GM23338 (cell line): Measurements from ENCODE around the gene SLC25A18. TPM values are rescaled to one million over a fixed set of nuclear protein-coding genes. Genes with fewer than 3 reads are reported as not detected.

Source experiments
- ATAC-seq: fragments of 200-7000 bp; cut with Tn5 transposase; 3 replicates; pipeline ENCODE4 v1.9.1; 2020
- DNase-seq: peaks from one replicate; pipeline ENCODE4 v3.0.0-alpha.2; 2015; ENCODE audit warnings: low spot score
- H2AFZ ChIP-seq: fragments of 200-600 bp; sonication (generic); 2 replicates; pipeline ENCODE4 v1.8.0; 2016; ENCODE audit warnings: antibody characterized with exemption, mild to moderate bottlenecking, moderate library complexity
- H3F3A ChIP-seq: fragments of 200-600 bp; sonication (generic); replicated peaks from 2 replicates; pipeline ENCODE4 v1.8.0; 2017; ENCODE audit warnings: antibody characterized with exemption, mixed run types, low read depth
- H3K27ac ChIP-seq: fragments of 200-600 bp; sonication (generic); 2 replicates; pipeline ENCODE4 v1.6.1; 2016; ENCODE audit warnings: low read depth
- H3K27me3 ChIP-seq: fragments of 200-600 bp; sonication (generic); 2 replicates; pipeline ENCODE4 v1.8.0; 2016; ENCODE audit warnings: mild to moderate bottlenecking, mixed run types, moderate library complexity; ENCODE audit not compliant: insufficient read depth
- H3K36me3 ChIP-seq: fragments of 200-600 bp; sonication (generic); 2 replicates; pipeline ENCODE4 v1.8.0; 2016; ENCODE audit warnings: mild to moderate bottlenecking; ENCODE audit not compliant: insufficient read depth
- H3K4me1 ChIP-seq: fragments of 200-600 bp; sonication (generic); 2 replicates; pipeline ENCODE4 v1.8.0; 2016; ENCODE audit warnings: mild to moderate bottlenecking, moderate library complexity; ENCODE audit not compliant: insufficient read depth
- H3K4me2 ChIP-seq: fragments of 200-600 bp; sonication (generic); 2 replicates; pipeline ENCODE4 v1.7.1; 2017; ENCODE audit warnings: mixed run types
- H3K4me3 ChIP-seq: fragments of 200-600 bp; sonication (generic); 2 replicates; pipeline ENCODE4 v1.6.1; 2016; ENCODE audit warnings: mixed run types
- H3K79me2 ChIP-seq: fragments of 200-600 bp; sonication (generic); replicated peaks from 2 replicates; pipeline ENCODE4 v1.8.0; 2017; ENCODE audit warnings: mild to moderate bottlenecking; ENCODE audit not compliant: insufficient read depth
- H3K9me2 ChIP-seq: fragments of 200-600 bp; sonication (generic); 2 replicates; pipeline ENCODE4 v1.8.0; 2017; ENCODE audit not compliant: insufficient read depth
- H4K20me1 ChIP-seq: fragments of 200-600 bp; sonication (generic); replicated peaks from 2 replicates; pipeline ENCODE4 v1.8.0; 2017; ENCODE audit warnings: mild to moderate bottlenecking; ENCODE audit not compliant: insufficient read depth
- H3K27ac Mint-ChIP-seq: 2 replicates; pipeline ENCODE4 v1.8.0; 2020; ENCODE audit warnings: inconsistent platforms, mild to moderate bottlenecking, moderate library complexity, mixed read lengths
- H3K27me3 Mint-ChIP-seq: 3 replicates; pipeline ENCODE4 v1.8.0; 2022; ENCODE audit warnings: low read depth, mild to moderate bottlenecking, moderate library complexity, mixed read lengths, inconsistent platforms; ENCODE audit not compliant: insufficient read depth, poor library complexity
- H3K36me3 Mint-ChIP-seq: 3 replicates; pipeline ENCODE4 v1.8.0; 2021; ENCODE audit warnings: low read depth, mild to moderate bottlenecking, inconsistent platforms, moderate library complexity, mixed read lengths
- H3K4me1 Mint-ChIP-seq: 3 replicates; pipeline ENCODE4 v1.8.0; 2020; ENCODE audit warnings: mild to moderate bottlenecking, inconsistent platforms, mixed read lengths
- H3K4me3 Mint-ChIP-seq: 3 replicates; pipeline ENCODE4 v1.8.0; 2021; ENCODE audit warnings: moderate library complexity, mild to moderate bottlenecking, inconsistent platforms, mixed read lengths
- H3K9me3 Mint-ChIP-seq: 3 replicates; pipeline ENCODE4 v1.8.0; 2020; ENCODE audit warnings: moderate library complexity, mild to moderate bottlenecking, inconsistent platforms, mixed read lengths
- CREB1 ChIP-seq: fragments of 250-450 bp; sonication (Bioruptor Pico); IDR thresholded peaks from 2 replicates; pipeline ENCODE4 v1.5.0; 2020; ENCODE audit warnings: low read depth, mild to moderate bottlenecking, moderate library complexity
- CTCF ChIP-seq, 2 experiments: fragments of 200-600 bp in 1 of 2; sonication (generic) in 1 of 2; conservative IDR thresholded peaks; 2 replicates each; pipeline versions ENCODE4 v1.5.1 to v1.6.1; 2016 to 2017; ENCODE audit warnings: antibody characterized with exemption in 2 of 2, low read depth in 2 of 2, mild to moderate bottlenecking in 2 of 2, moderate library complexity in 1 of 2
- ETS1 ChIP-seq: IDR thresholded peaks from 2 replicates; pipeline ENCODE4 v1.6.1; 2016; ENCODE audit warnings: antibody characterized with exemption
- EZH2 ChIP-seq: fragments of 200-600 bp; sonication (generic); IDR thresholded peaks from one replicate; pipeline ENCODE4 v1.8.0; 2017; ENCODE audit warnings: antibody characterized with exemption, mild to moderate bottlenecking, low read depth; ENCODE audit not compliant: unreplicated experiment
- JUNB ChIP-seq: IDR thresholded peaks from one replicate; pipeline ENCODE4 v1.6.1; 2016; ENCODE audit warnings: antibody characterized with exemption; ENCODE audit not compliant: unreplicated experiment
- NANOG ChIP-seq: IDR thresholded peaks from 2 replicates; pipeline ENCODE4 v1.6.1; 2016; ENCODE audit warnings: antibody characterized with exemption, borderline replicate concordance
- POLR2AphosphoS5 ChIP-seq: IDR thresholded peaks from 2 replicates; pipeline ENCODE4 v1.6.1; 2016; ENCODE audit warnings: antibody characterized with exemption, low read depth
- REST ChIP-seq: IDR thresholded peaks from one replicate; pipeline ENCODE4 v1.6.1; 2018; ENCODE audit warnings: antibody characterized with exemption; ENCODE audit not compliant: unreplicated experiment
- STAT1 ChIP-seq: IDR thresholded peaks from one replicate; pipeline ENCODE4 v1.6.1; 2016; ENCODE audit warnings: antibody characterized with exemption; ENCODE audit not compliant: unreplicated experiment
- ZNF114 ChIP-seq: fragments of 250-450 bp; sonication (Bioruptor Pico); IDR thresholded peaks from 2 replicates; pipeline ENCODE4 v1.5.0; 2020; ENCODE audit warnings: mild to moderate bottlenecking, moderate library complexity
- ZNF331 ChIP-seq: fragments of 250-450 bp; sonication (Bioruptor Pico); IDR thresholded peaks from 2 replicates; pipeline ENCODE4 v1.5.0; 2020; ENCODE audit warnings: low read depth, mild to moderate bottlenecking, moderate library complexity
- polyA plus RNA-seq: library from polyadenylated mRNA; unstranded; fragments of >200 nt; fragmentation: Nextera tagmentation; extraction: Ambion mirVana; gene quantifications from 2 replicates; pipeline ENCODE4 v1.2.1, GENCODE V29; 2016
- total RNA-seq: library from RNA; depleted of rRNA; stranded (reverse); fragments of >200 nt; shearing (Covaris generic); gene quantifications from 2 replicates; pipeline ENCODE4 v1.2.3, GENCODE V29; 2014

Gene SLC25A18
- total and polyA plus RNA-seq, 2 experiments from 2014 or later = 1.2 to 1.9 TPM

- no peak for TF ChIP-seq ZNF331
- no peak for TF ChIP-seq NANOG
- no peak for TF ChIP-seq ZNF114 (CRISPR knock-in tag)
- no peak for TF ChIP-seq REST
These were observed 19.9 kb downstream of the SLC25A18 start (continued) for GRCh38 chr22:17583151-17583550.

- Mint-ChIP-seq H3K36me3 (peaks cover 21% of the 10 kb centered on the region), H3K4me3 (no peak overlapping the region), H3K27ac (no peak overlapping the region), H3K4me1 (no peaks in the 10 kb centered on the region; the same call in 2 of the 3 replicates), H3K9me3 (no peaks in the 10 kb centered on the region), H3K27me3 (no peaks in the 10 kb centered on the region)
- Histone ChIP-seq H3F3A (0 out of 2 replicates have a peak, but pooled peaks cover 3% of the 10 kb centered on the region), H3K79me2 (no peaks in the 10 kb centered on the region), H3K27ac (no peak overlapping the region), H3K36me3 (peaks cover 12% of the 10 kb centered on the region), H4K20me1 (no peaks in the 10 kb centered on the region), H2AFZ (no peak overlapping the region), H3K9me2 (no peaks in the 10 kb centered on the region), H3K27me3 (no peaks in the 10 kb centered on the region), H3K4me2 (no peak overlapping the region), H3K4me1 (no peaks in the 10 kb centered on the region), H3K4me3 (no peak overlapping the region)
- no peak for ATAC-seq
- DNase-seq = no peak
- TF ChIP-seq POLR2AphosphoS5 (no peak), ETS1 (no peak), REST (no peak), CREB1 (CRISPR knock-in tag) (no peak), JUNB (no peak), EZH2 (no peak), CTCF (conservative IDR thresholded peaks at IDR 0.05; ENCODE audit: low read depth in 2 of 2) (no peak), ZNF114 (CRISPR knock-in tag) (no peak), STAT1 (no peak), NANOG (no peak)
These were observed 23.6 kb downstream of the SLC25A18 start for GRCh38 chr22:17586831-17587440.
